ENCODE measurements around the gene TTC34. TPM values are rescaled to one million over a fixed set of nuclear protein-coding genes. Genes with fewer than 3 reads are reported as not detected.
A peak's percentile ranks its signal among the peaks of the same experiment; 100 is the strongest.

The TTC34 gene
- total RNA-seq, 2 experiments from 2014 or later: 0.79 to 0.81 TPM

- Mint-ChIP-seq H3K27me3 (no peaks in the 10 kb centered on the region), H3K4me3 (no peak overlapping the region), H3K4me1 (ENCODE audit: low read depth) (peaks cover 7% of the 10 kb centered on the region), H3K27ac (no peak overlapping the region), H3K9me3 (peaks cover 12% of the 10 kb centered on the region), H3K36me3 (ENCODE audit: low read depth) (peaks cover 6% of the 10 kb centered on the region)
- ChIA-PET CTCF (no interaction called here), POLR2A (no interaction called here)
- intact Hi-C loops (cut with micrococcal nuclease): loop anchor here (10.0 kb wide), 2 partner anchors 59 to 89 kb away; partner anchors contain the start of genes PRXL2B and TNFRSF14
- DNase-seq (no peak), ATAC-seq (no peak)
- no peak for TF ChIP-seq CTCF (IDR thresholded peaks at IDR 0.05)
Measured at GRCh38 chr1:2644171-2644570, 157.3 kb downstream of the TTC34 start.

GRCh38 chr1:2643414-2644077 is 157.9 kb downstream of the TTC34 start:
- DNase-seq (no peak), ATAC-seq (no peak)
- H3K36me3 Mint-ChIP-seq (ENCODE audit: low read depth): peaks cover 6% of the 10 kb centered on the region
- no peaks in the 10 kb centered on the region for H3K27me3 Mint-ChIP-seq
- ChIA-PET POLR2A (interaction anchor here (0.7 to 3.5 kb wide), 3 partner anchors 58 to 1150 kb away, joined by 3 to 15 read pairs (median 4); partner anchors contain the start of gene PRXL2B), CTCF (interaction anchor here (0.9 kb wide), 1 partner anchor 87 kb away, joined by 3 read pairs; the partner anchor contains the start of gene TNFRSF14)
- H3K9me3 Mint-ChIP-seq: peaks cover 12% of the 10 kb centered on the region
- intact Hi-C loops (cut with micrococcal nuclease): loop anchor here (10.0 kb wide), 2 partner anchors 59 to 89 kb away; partner anchors contain the start of genes PRXL2B and TNFRSF14
- no peak overlapping the region for H3K27ac Mint-ChIP-seq
- peak overlapping the region; percentile 32 for H3K4me3 Mint-ChIP-seq
- peak; percentile 26 for TF ChIP-seq CTCF (IDR thresholded peaks at IDR 0.05)
- peaks cover 7% of the 10 kb centered on the region for H3K4me1 Mint-ChIP-seq (ENCODE audit: low read depth)

GRCh38 chr1:2642560-2643413 is 158.7 kb downstream of the TTC34 start:
- CTCF ChIA-PET: interaction anchor here (0.9 kb wide), 1 partner anchor 86 kb away, joined by 3 read pairs; the partner anchor contains the start of gene TNFRSF14
- POLR2A ChIA-PET: interaction anchor here (0.7 to 3.5 kb wide), 4 partner anchors 58 to 1151 kb away, joined by 3 to 15 read pairs (median 4); partner anchors contain the start of gene PRXL2B
- peak; percentile 83 for ATAC-seq
- Mint-ChIP-seq H3K4me3 (peak overlapping the region; percentile 88), H3K27me3 (no peaks in the 10 kb centered on the region), H3K27ac (peak overlapping the region; percentile 91), H3K9me3 (peaks cover 9% of the 10 kb centered on the region), H3K4me1 (ENCODE audit: low read depth) (peaks cover 7% of the 10 kb centered on the region), H3K36me3 (ENCODE audit: low read depth) (peaks cover 5% of the 10 kb centered on the region)
- peak; percentile 96 for DNase-seq
- intact Hi-C loops (cut with micrococcal nuclease): loop anchor here (10.0 kb wide), 2 partner anchors 58 to 88 kb away; partner anchors contain the start of genes PRXL2B and TNFRSF14
- no peak for TF ChIP-seq CTCF (IDR thresholded peaks at IDR 0.05)

- Mint-ChIP-seq H3K27ac (peak overlapping the region; percentile 91), H3K9me3 (peaks cover 6% of the 10 kb centered on the region), H3K4me1 (ENCODE audit: low read depth) (peaks cover 7% of the 10 kb centered on the region), H3K27me3 (no peaks in the 10 kb centered on the region), H3K36me3 (ENCODE audit: low read depth) (peaks cover 3% of the 10 kb centered on the region), H3K4me3 (peak overlapping the region; percentile 88)
- ChIA-PET CTCF (no interaction called here), POLR2A (interaction anchor here (0.8 to 3.5 kb wide), 3 partner anchors 57 to 116 kb away, joined by 3 to 15 read pairs (median 4); partner anchors contain the start of gene PRXL2B)
- intact Hi-C loops (cut with micrococcal nuclease): loop anchor here (10.0 kb wide), 2 partner anchors 57 to 87 kb away; partner anchors contain the start of genes PRXL2B and TNFRSF14
- DNase-seq (no peak), ATAC-seq (no peak)
- no peak for TF ChIP-seq CTCF (IDR thresholded peaks at IDR 0.05)
Measured at GRCh38 chr1:2642131-2642559, 159.3 kb downstream of the TTC34 start.
